Natural killer cell (primary cell): ENCODE data around the gene SORL1. TPM values are rescaled to one million over a fixed set of nuclear protein-coding genes. Genes with fewer than 3 reads are reported as not detected.
A peak's percentile ranks its signal among the peaks of the same experiment; 100 is the strongest.

ENCODE experiments used
- ATAC-seq, 3 donors: fragments of 150-1000 bp in 2 of 3; fragments of 200-7000 bp in 1 of 3; cut with Tn5 transposase; 1 replicate in 1 of 3; 2 replicates in 2 of 3; pipeline ENCODE4 v1.10.0; 2021; ENCODE audit warnings: mild to moderate bottlenecking in 2 of 3, moderate library complexity in 2 of 3
- DNase-seq, 2 donors: peaks; one replicate each; pipeline versions ENCODE4 v3.0.0 to v3.0.0-alpha.2; 2013 to 2021; ENCODE audit warnings: mixed read lengths in 1 of 2
- H3K27ac ChIP-seq: one replicate; pipeline ENCODE4 v1.5.1; 2013; ENCODE audit warnings: mild to moderate bottlenecking, low read length
- H3K27me3 ChIP-seq: one replicate; pipeline ENCODE4 v1.6.1; 2013; ENCODE audit warnings: low read length; ENCODE audit not compliant: control insufficient read depth, insufficient read depth
- H3K36me3 ChIP-seq: one replicate; pipeline ENCODE4 v1.6.1; 2013; ENCODE audit warnings: low read length; ENCODE audit not compliant: control insufficient read depth, insufficient read depth
- H3K4me1 ChIP-seq: one replicate; pipeline ENCODE4 v1.6.1; 2013; ENCODE audit warnings: low read length; ENCODE audit not compliant: control insufficient read depth, insufficient read depth
- H3K4me3 ChIP-seq: one replicate; pipeline ENCODE4 v1.5.1; 2013; ENCODE audit warnings: low read length
- H3K9me3 ChIP-seq: one replicate; pipeline ENCODE4 v1.6.1; 2013; ENCODE audit warnings: low read length; ENCODE audit not compliant: control insufficient read depth, insufficient read depth
- H3K27ac Mint-ChIP-seq, 2 donors: one replicate each; pipeline ENCODE4 v1.8.0; 2022; ENCODE audit warnings: mild to moderate bottlenecking in 2 of 2, mixed read lengths in 2 of 2, moderate library complexity in 1 of 2
- H3K27me3 Mint-ChIP-seq, 2 donors: one replicate each; pipeline ENCODE4 v1.8.0; 2022; ENCODE audit warnings: low read depth in 2 of 2, mixed read lengths in 2 of 2
- H3K36me3 Mint-ChIP-seq: one replicate; pipeline ENCODE4 v1.8.0; 2022; ENCODE audit warnings: mixed read lengths
- H3K4me1 Mint-ChIP-seq, 2 donors: one replicate each; pipeline ENCODE4 v1.8.0; 2022; ENCODE audit warnings: mixed read lengths in 2 of 2
- H3K4me3 Mint-ChIP-seq: one replicate; pipeline ENCODE4 v1.8.0; 2022; ENCODE audit warnings: mild to moderate bottlenecking, moderate library complexity, mixed read lengths
- H3K9me3 Mint-ChIP-seq, 2 donors: one replicate each; pipeline ENCODE4 v1.8.0; 2022; ENCODE audit warnings: mixed read lengths in 2 of 2
- CTCF ChIP-seq: fragments of 200-600 bp; IDR thresholded peaks from one replicate; pipeline ENCODE4 v1.8.0; 2022; ENCODE audit warnings: antibody characterized with exemption
- WGBS: methylation state at CpG from one replicate; pipeline ENCODE4 v1.1.7; 2013; ENCODE audit warnings: missing lambda C conversion rate; ENCODE audit not compliant: insufficient coverage; 5-methylcytosine and 5-hydroxymethylcytosine counted together
- intact Hi-C: fragments of 100-400 bp; cut with micrococcal nuclease; formaldehyde crosslinking; loops from one replicate; pipeline ENCODE4 v1.14.2; 2022
- total RNA-seq, 4 donors: library from RNA; stranded (reverse); fragments of 120-200 nt in 1 of 4; gene quantifications; one replicate each; pipeline versions ENCODE4 v1.2.3 to v1.2.4, GENCODE V29; 2013 to 2022

The SORL1 gene
- total RNA-seq, 3 donors from 2014 or later (not counting 1 experiment from before 2014, with no cell fraction given), result 386 to 519 (median 456) TPM

GRCh38 chr11:121551463-121551862 lies 99.3 kb downstream of the SORL1 start:
- Mint-ChIP-seq H3K4me1 (peaks cover 33 to 44% of the 10 kb centered on the region in 2 donors), H3K4me3 (no peak overlapping the region), H3K9me3 (no peaks in the 10 kb centered on the region), H3K27me3 (no peaks in the 10 kb centered on the region), H3K36me3 (peaks cover 18% of the 10 kb centered on the region), H3K27ac (peak overlapping the region; percentile 83 to 84)
- peak in 2 of 3 donors; percentile 61 to 68 for ATAC-seq
- H3K4me3 ChIP-seq, result no peak overlapping the region
- no peaks in the 10 kb centered on the region for H3K9me3 ChIP-seq
- no peak for DNase-seq
- H3K4me1 ChIP-seq, result no peaks in the 10 kb centered on the region
- H3K27me3 ChIP-seq, result no peaks in the 10 kb centered on the region
- H3K27ac ChIP-seq, result no peak overlapping the region
- WGBS, result 73% methylated on average over 4 of the region's 5 CpGs
- H3K36me3 ChIP-seq, result peaks cover 77% of the 10 kb centered on the region
- intact Hi-C loops, result no loop called here
- TF ChIP-seq CTCF, result no peak

GRCh38 chr11:121552154-121552553 lies 100.0 kb downstream of the SORL1 start:
- Mint-ChIP-seq H3K27me3 (no peaks in the 10 kb centered on the region), H3K4me1 (peaks cover 33 to 45% of the 10 kb centered on the region in 2 donors), H3K36me3 (peaks cover 19% of the 10 kb centered on the region), H3K9me3 (no peaks in the 10 kb centered on the region), H3K27ac (peak overlapping the region; percentile 83 to 84), H3K4me3 (no peak overlapping the region)
- intact Hi-C loops, result no loop called here
- no peak for TF ChIP-seq CTCF
- WGBS, result 93% methylated on average over 5 of the region's 5 CpGs
- Histone ChIP-seq H3K9me3 (no peaks in the 10 kb centered on the region), H3K27me3 (no peaks in the 10 kb centered on the region), H3K4me1 (no peaks in the 10 kb centered on the region), H3K27ac (no peak overlapping the region), H3K36me3 (peaks cover 78% of the 10 kb centered on the region), H3K4me3 (no peak overlapping the region)
- DNase-seq (no peak), ATAC-seq (no peak)

- Histone ChIP-seq H3K9me3 (no peaks in the 10 kb centered on the region), H3K36me3 (peaks cover 78% of the 10 kb centered on the region)
- peaks cover 33 to 46% of the 10 kb centered on the region in 2 donors for H3K4me1 Mint-ChIP-seq
These were observed 100.5 kb downstream of the SORL1 start for GRCh38 chr11:121552644-121553043.

More at GRCh38 chr11:121552644-121553043, 100.5 kb downstream of the SORL1 start:
- Histone ChIP-seq H3K27me3 (no peaks in the 10 kb centered on the region), H3K4me3 (no peak overlapping the region), H3K4me1 (no peaks in the 10 kb centered on the region), H3K27ac (no peak overlapping the region)
- Mint-ChIP-seq H3K27me3 (no peaks in the 10 kb centered on the region), H3K36me3 (peaks cover 19% of the 10 kb centered on the region), H3K9me3 (no peaks in the 10 kb centered on the region), H3K27ac (peak overlapping the region; percentile 83 to 84), H3K4me3 (no peak overlapping the region)
- no peak for TF ChIP-seq CTCF
- DNase-seq (no peak), ATAC-seq (no peak)
- WGBS, result 100% methylated on average over 2 of the region's 2 CpGs
- intact Hi-C loops, result no loop called here
